KMS-11 (cell line): Measurements from ENCODE around the gene CHST10.

Source experiments
- H2AFZ ChIP-seq: fragments of 200-600 bp; sonication (generic); 2 replicates; pipeline ENCODE4 v1.6.1; 2016; ENCODE audit warnings: antibody characterized with exemption, mixed run types, low read depth
- H3K27ac ChIP-seq: fragments of 200-600 bp; sonication (generic); 2 replicates; pipeline ENCODE4 v1.6.1; 2016; ENCODE audit warnings: mild to moderate bottlenecking, mixed run types
- H3K27me3 ChIP-seq: fragments of 200-600 bp; sonication (generic); 2 replicates; pipeline ENCODE4 v1.6.1; 2017; ENCODE audit warnings: mild to moderate bottlenecking, low read depth, mixed run types, moderate library complexity; ENCODE audit not compliant: insufficient read depth
- H3K36me3 ChIP-seq: fragments of 200-600 bp; sonication (generic); 2 replicates; pipeline ENCODE4 v1.6.1; 2017; ENCODE audit warnings: mild to moderate bottlenecking, mixed run types; ENCODE audit not compliant: insufficient read depth
- H3K4me1 ChIP-seq: fragments of 200-600 bp; sonication (generic); 2 replicates; pipeline ENCODE4 v1.6.1; 2016; ENCODE audit warnings: mild to moderate bottlenecking, low read depth, mixed run types; ENCODE audit not compliant: poor library complexity, severe bottlenecking
- H3K4me2 ChIP-seq: fragments of 200-600 bp; sonication (generic); 2 replicates; pipeline ENCODE4 v1.7.0; 2016; ENCODE audit warnings: mild to moderate bottlenecking, mixed run types
- H3K4me3 ChIP-seq: fragments of 200-600 bp; sonication (generic); IDR thresholded peaks from 2 replicates; pipeline ENCODE4 v1.6.1; 2017; ENCODE audit warnings: low read depth, low read length, mixed read lengths; ENCODE audit not compliant: insufficient read depth
- H3K79me2 ChIP-seq: fragments of 200-600 bp; sonication (generic); 2 replicates; pipeline ENCODE4 v1.6.1; 2016; ENCODE audit warnings: low read depth, mixed run types; ENCODE audit not compliant: insufficient read depth
- H3K9ac ChIP-seq: fragments of 200-600 bp; sonication (generic); 2 replicates; pipeline ENCODE4 v1.6.1; 2016; ENCODE audit warnings: mild to moderate bottlenecking, mixed run types
- H4K20me1 ChIP-seq: fragments of 200-600 bp; sonication (generic); 2 replicates; pipeline ENCODE4 v1.6.1; 2016; ENCODE audit warnings: mild to moderate bottlenecking, mixed run types; ENCODE audit not compliant: insufficient read depth
- CTCF ChIP-seq: fragments of 200-600 bp; sonication (generic); conservative IDR thresholded peaks from 2 replicates; pipeline ENCODE4 v1.6.1; 2017; ENCODE audit warnings: low read depth, mild to moderate bottlenecking, antibody characterized with exemption, low read length, moderate library complexity, mixed read lengths

Gene CHST10

GRCh38 chr2:100405403-100406119 is 11.9 kb downstream of the CHST10 start:
- no peaks in the 10 kb centered on the region for H3K27me3 ChIP-seq
- H3K9ac ChIP-seq = no peak overlapping the region
- H3K4me2 ChIP-seq = no peak overlapping the region
- H3K27ac ChIP-seq = no peak overlapping the region
- H3K79me2 ChIP-seq = no peaks in the 10 kb centered on the region
- H4K20me1 ChIP-seq = no peaks in the 10 kb centered on the region
- TF ChIP-seq CTCF = no peak
- no peak overlapping the region for H2AFZ ChIP-seq
- no peaks in the 10 kb centered on the region for H3K4me1 ChIP-seq
- H3K4me3 ChIP-seq = no peak overlapping the region
- H3K36me3 ChIP-seq = no peaks in the 10 kb centered on the region

- Histone ChIP-seq H3K4me2 (no peak overlapping the region), H3K36me3 (no peaks in the 10 kb centered on the region), H3K4me3 (no peak overlapping the region), H3K27me3 (no peaks in the 10 kb centered on the region), H3K27ac (no peak overlapping the region), H3K79me2 (no peaks in the 10 kb centered on the region), H2AFZ (no peak overlapping the region), H4K20me1 (no peaks in the 10 kb centered on the region), H3K4me1 (no peaks in the 10 kb centered on the region), H3K9ac (no peak overlapping the region)
- TF ChIP-seq CTCF = no peak
Observed at GRCh38 chr2:100404411-100404810, 13.1 kb downstream of the CHST10 start.

- H3K4me2 ChIP-seq = no peak overlapping the region
- H3K27me3 ChIP-seq = no peaks in the 10 kb centered on the region
- TF ChIP-seq CTCF = no peak
- no peaks in the 10 kb centered on the region for H3K4me1 ChIP-seq
- H4K20me1 ChIP-seq = no peaks in the 10 kb centered on the region
- no peak overlapping the region for H3K9ac ChIP-seq
- H3K27ac ChIP-seq = no peak overlapping the region
- H2AFZ ChIP-seq = no peak overlapping the region
- H3K79me2 ChIP-seq = no peaks in the 10 kb centered on the region
- H3K4me3 ChIP-seq = no peak overlapping the region
- H3K36me3 ChIP-seq = no peaks in the 10 kb centered on the region
Observed at GRCh38 chr2:100403722-100404121, 13.7 kb downstream of the CHST10 start.

- Histone ChIP-seq H3K27me3 (no peaks in the 10 kb centered on the region), H3K4me1 (no peaks in the 10 kb centered on the region), H3K79me2 (no peaks in the 10 kb centered on the region), H3K4me2 (no peak overlapping the region), H4K20me1 (no peaks in the 10 kb centered on the region), H2AFZ (no peak overlapping the region), H3K36me3 (no peaks in the 10 kb centered on the region), H3K27ac (no peak overlapping the region), H3K4me3 (no peak overlapping the region), H3K9ac (no peak overlapping the region)
- TF ChIP-seq CTCF = no peak
Observed at GRCh38 chr2:100401268-100401667, 16.2 kb downstream of the CHST10 start.
